OCI-LY3 (cell line): ENCODE measurements around the gene UNC45A.
"Not testable (repeated sequence)": the region's sequence is repeated elsewhere in the genome, so short reads cannot be mapped to it uniquely, and the experiment has no call there.

Source experiments
- H2AFZ ChIP-seq: fragments of 200-600, 300-600 bp; shearing (Covaris generic); 2 replicates; pipeline ENCODE4 v1.6.0; 2014; ENCODE audit warnings: antibody characterized with exemption, low read depth, low read length
- H3K27ac ChIP-seq: fragments of 200-600, 300-600 bp; sonication (generic); 2 replicates; pipeline ENCODE4 v1.5.1; 2014; ENCODE audit warnings: mild to moderate bottlenecking, low read length, moderate library complexity, mixed read lengths
- H3K27me3 ChIP-seq: fragments of 200-600, 300-600 bp; sonication (generic); 2 replicates; pipeline ENCODE4 v1.6.1; 2014; ENCODE audit warnings: low read depth, low read length, mixed read lengths
- H3K36me3 ChIP-seq: fragments of 200-600, 300-600 bp; sonication (generic); replicated peaks from 2 replicates; pipeline ENCODE3; 2014; ENCODE audit warnings: low read depth, low read length, mixed read lengths
- H3K4me1 ChIP-seq: fragments of 300-600, 200-600 bp; sonication (generic); 2 replicates; pipeline ENCODE4 v1.6.1; 2014; ENCODE audit warnings: low read length, mixed read lengths
- H3K4me2 ChIP-seq: fragments of 200-600, 300-600 bp; sonication (generic); 2 replicates; pipeline ENCODE4 v1.6.1; 2014; ENCODE audit warnings: low read length, mixed read lengths
- H3K4me3 ChIP-seq: fragments of 300-600, 200-600 bp; sonication (generic); 2 replicates; pipeline ENCODE4 v1.5.1; 2014; ENCODE audit warnings: antibody characterized with exemption, mild to moderate bottlenecking, low read length, moderate library complexity
- H3K79me2 ChIP-seq: fragments of 300-600, 200-600 bp; shearing (Covaris generic); 2 replicates; pipeline ENCODE4 v1.6.1; 2014; ENCODE audit warnings: mild to moderate bottlenecking, low read length, mixed read lengths
- H3K9ac ChIP-seq: fragments of 300-600, 200-600 bp; shearing (Covaris generic); 2 replicates; pipeline ENCODE4 v1.6.0; 2014; ENCODE audit warnings: mild to moderate bottlenecking, low read length, moderate library complexity
- H3K9me3 ChIP-seq: fragments of 200-600, 300-600 bp; shearing (Covaris generic); 2 replicates; pipeline ENCODE4 v1.6.1; 2014; ENCODE audit warnings: low read length, mixed read lengths; ENCODE audit not compliant: insufficient read depth
- H4K20me1 ChIP-seq: fragments of 200-600, 300-600 bp; sonication (generic); 2 replicates; pipeline ENCODE4 v1.6.1; 2016; ENCODE audit warnings: low read length, mixed read lengths; ENCODE audit not compliant: insufficient read depth
- EZH2phosphoT487 ChIP-seq: fragments of 200-600 bp; shearing (Covaris generic); IDR thresholded peaks from 2 replicates; pipeline ENCODE4 v1.6.1; 2018; ENCODE audit warnings: antibody characterized with exemption, mixed run types, low read depth
- TF ChIP-seq, protein P1 (sequence below): fragments of 200-600, 300-600 bp; sonication (generic); IDR thresholded peaks from 2 replicates; pipeline ENCODE4 v1.5.1; 2014; ENCODE audit warnings: antibody characterized with exemption, low read length, low read depth

UNC45A gene

DNA sequence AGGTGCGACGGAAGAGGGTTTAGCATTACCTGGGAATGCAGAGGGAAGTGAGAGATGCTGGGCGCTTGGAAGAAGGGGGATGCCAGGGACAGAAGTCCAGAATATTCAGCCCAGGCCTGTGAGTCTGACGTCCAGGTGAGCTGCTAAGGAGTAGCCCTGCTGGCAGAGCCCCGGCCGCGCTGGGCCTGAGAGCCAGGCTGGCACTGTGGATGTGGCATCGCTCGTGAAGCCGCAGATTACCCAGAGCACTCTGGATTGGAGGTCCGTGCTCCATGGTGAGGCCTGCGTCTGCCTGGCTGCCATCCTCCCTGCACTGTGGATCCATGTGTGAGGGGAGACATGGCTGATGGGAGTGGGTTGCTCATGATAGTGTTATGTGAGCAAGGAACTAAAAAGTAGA is 17.5 kb upstream of the UNC45A start:
- peaks cover 23% of the 10 kb centered on the region for H3K36me3 ChIP-seq
- H3K27me3 ChIP-seq, result no peaks in the 10 kb centered on the region
- H3K9ac ChIP-seq, result no peak overlapping the region
- no peak overlapping the region for H2AFZ ChIP-seq
- H3K4me2 ChIP-seq, result no peak overlapping the region
- H3K9me3 ChIP-seq, result no peaks in the 10 kb centered on the region
- no peaks in the 10 kb centered on the region for H4K20me1 ChIP-seq
- H3K79me2 ChIP-seq, result no peaks in the 10 kb centered on the region
- no peak overlapping the region for H3K27ac ChIP-seq
- H3K4me1 ChIP-seq, result peaks cover 4% of the 10 kb centered on the region
- no peak for TF ChIP-seq EZH2phosphoT487
- TF ChIP-seq, protein P1, sequence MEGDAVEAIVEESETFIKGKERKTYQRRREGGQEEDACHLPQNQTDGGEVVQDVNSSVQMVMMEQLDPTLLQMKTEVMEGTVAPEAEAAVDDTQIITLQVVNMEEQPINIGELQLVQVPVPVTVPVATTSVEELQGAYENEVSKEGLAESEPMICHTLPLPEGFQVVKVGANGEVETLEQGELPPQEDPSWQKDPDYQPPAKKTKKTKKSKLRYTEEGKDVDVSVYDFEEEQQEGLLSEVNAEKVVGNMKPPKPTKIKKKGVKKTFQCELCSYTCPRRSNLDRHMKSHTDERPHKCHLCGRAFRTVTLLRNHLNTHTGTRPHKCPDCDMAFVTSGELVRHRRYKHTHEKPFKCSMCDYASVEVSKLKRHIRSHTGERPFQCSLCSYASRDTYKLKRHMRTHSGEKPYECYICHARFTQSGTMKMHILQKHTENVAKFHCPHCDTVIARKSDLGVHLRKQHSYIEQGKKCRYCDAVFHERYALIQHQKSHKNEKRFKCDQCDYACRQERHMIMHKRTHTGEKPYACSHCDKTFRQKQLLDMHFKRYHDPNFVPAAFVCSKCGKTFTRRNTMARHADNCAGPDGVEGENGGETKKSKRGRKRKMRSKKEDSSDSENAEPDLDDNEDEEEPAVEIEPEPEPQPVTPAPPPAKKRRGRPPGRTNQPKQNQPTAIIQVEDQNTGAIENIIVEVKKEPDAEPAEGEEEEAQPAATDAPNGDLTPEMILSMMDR, result no peak
- H3K4me3 ChIP-seq, result no peak overlapping the region

DNA sequence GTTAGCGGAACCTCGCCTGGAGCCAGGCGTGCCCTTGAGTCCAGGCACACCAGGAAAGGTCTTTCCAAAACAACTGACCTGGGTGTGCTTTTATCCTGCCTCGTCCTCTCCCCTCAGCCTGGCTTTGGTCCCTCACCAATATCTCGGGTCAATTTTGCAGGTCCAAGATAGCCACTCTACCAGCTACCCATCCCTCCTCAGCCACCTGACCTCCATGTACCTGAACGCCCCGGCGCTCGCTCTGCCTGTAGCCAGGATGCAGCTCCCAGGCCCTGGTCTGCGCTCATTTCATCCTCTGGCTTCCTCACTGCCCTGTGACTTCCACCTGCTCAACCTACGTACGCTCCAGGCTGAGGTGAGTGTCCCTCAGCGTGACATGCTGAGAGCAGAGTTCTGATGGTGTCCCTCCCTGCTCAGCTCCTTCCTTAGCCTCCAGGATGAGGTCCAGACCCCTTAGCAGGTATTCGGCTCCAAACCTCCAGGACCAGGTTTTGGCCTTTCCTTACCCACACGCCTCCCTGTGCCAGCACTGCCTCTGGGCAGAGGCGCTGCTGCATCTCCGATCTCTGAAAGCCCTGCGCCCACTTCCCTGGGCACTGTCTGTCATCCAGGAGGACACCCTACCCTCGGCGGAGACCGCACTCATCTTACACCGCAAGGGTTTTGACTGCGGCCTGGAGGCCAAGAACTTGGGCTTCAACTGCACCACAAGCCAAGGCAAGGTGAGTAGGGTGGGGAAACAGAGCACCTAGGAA is 16.9 kb upstream of the UNC45A start:
- no peak overlapping the region for H3K4me2 ChIP-seq
- H3K36me3 ChIP-seq, result peaks cover 20% of the 10 kb centered on the region
- H2AFZ ChIP-seq, result no peak overlapping the region
- H4K20me1 ChIP-seq, result no peaks in the 10 kb centered on the region
- no peak overlapping the region for H3K27ac ChIP-seq
- TF ChIP-seq, protein P1, result no peak
- no peak for TF ChIP-seq EZH2phosphoT487
- H3K79me2 ChIP-seq, result no peaks in the 10 kb centered on the region
- H3K4me3 ChIP-seq, result no peak overlapping the region
- H3K9ac ChIP-seq, result no peak overlapping the region
- H3K27me3 ChIP-seq, result no peaks in the 10 kb centered on the region
- peaks cover 10% of the 10 kb centered on the region for H3K4me1 ChIP-seq
- H3K9me3 ChIP-seq, result no peaks in the 10 kb centered on the region

DNA sequence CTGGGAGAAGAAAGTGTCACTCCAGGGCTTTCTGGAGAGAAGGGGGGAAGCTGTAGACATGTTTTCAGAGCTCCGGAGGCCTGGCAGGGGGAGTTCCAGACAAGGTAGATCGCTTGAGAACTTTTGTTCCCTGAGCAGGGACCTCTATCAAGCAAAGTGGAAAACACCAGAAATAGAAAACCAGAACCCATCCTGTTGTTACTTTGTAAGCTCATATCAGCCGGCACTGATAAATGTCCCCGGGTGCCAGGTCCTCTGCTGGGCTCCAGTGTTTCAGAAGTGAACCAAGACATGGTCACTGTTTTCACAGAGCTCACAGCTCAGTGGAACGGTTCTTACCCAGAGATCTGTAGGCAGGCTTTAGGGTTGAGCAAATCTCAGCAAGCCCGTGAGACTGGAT is 16.2 kb upstream of the UNC45A start:
- Histone ChIP-seq H3K79me2 (no peaks in the 10 kb centered on the region), H3K4me3 (no peak overlapping the region), H2AFZ (no peak overlapping the region), H3K4me2 (no peak overlapping the region), H3K9ac (no peak overlapping the region), H3K4me1 (peaks cover 16% of the 10 kb centered on the region), H3K36me3 (peaks cover 15% of the 10 kb centered on the region), H3K9me3 (no peaks in the 10 kb centered on the region), H4K20me1 (no peaks in the 10 kb centered on the region), H3K27ac (no peak overlapping the region), H3K27me3 (no peaks in the 10 kb centered on the region)
- TF ChIP-seq, protein P1, result no peak
- no peak for TF ChIP-seq EZH2phosphoT487

DNA sequence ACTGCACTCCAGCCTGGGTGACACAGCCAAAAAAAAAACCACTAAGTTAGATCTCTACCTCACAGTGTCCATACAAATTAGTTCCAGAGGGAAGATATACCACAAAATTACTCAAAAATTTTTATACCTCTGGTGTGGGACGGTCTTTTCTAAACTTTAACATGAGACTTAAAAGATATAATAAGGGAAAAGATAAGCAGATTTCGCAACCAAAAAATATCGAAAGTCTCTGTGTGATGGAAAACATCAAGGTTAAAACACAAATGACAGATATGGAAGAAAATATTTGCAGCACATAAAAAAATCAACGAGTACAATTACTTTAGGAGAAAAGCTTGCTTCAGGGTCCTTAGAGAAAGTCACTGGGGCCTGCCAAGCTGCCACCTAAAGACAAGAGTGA is 13.2 kb upstream of the UNC45A start:
- H3K4me1 ChIP-seq, result peaks cover 30% of the 10 kb centered on the region
- H3K27ac ChIP-seq, result no peak overlapping the region
- H3K79me2 ChIP-seq, result no peaks in the 10 kb centered on the region
- H4K20me1 ChIP-seq, result no peaks in the 10 kb centered on the region
- H3K4me3 ChIP-seq, result no peak overlapping the region
- no peaks in the 10 kb centered on the region for H3K9me3 ChIP-seq
- H2AFZ ChIP-seq, result no peak overlapping the region
- H3K27me3 ChIP-seq, result no peaks in the 10 kb centered on the region
- TF ChIP-seq EZH2phosphoT487, result no peak
- TF ChIP-seq, protein P1, result no peak
- H3K36me3 ChIP-seq, result peaks cover 15% of the 10 kb centered on the region
- no peak overlapping the region for H3K9ac ChIP-seq
- H3K4me2 ChIP-seq, result no peak overlapping the region

DNA sequence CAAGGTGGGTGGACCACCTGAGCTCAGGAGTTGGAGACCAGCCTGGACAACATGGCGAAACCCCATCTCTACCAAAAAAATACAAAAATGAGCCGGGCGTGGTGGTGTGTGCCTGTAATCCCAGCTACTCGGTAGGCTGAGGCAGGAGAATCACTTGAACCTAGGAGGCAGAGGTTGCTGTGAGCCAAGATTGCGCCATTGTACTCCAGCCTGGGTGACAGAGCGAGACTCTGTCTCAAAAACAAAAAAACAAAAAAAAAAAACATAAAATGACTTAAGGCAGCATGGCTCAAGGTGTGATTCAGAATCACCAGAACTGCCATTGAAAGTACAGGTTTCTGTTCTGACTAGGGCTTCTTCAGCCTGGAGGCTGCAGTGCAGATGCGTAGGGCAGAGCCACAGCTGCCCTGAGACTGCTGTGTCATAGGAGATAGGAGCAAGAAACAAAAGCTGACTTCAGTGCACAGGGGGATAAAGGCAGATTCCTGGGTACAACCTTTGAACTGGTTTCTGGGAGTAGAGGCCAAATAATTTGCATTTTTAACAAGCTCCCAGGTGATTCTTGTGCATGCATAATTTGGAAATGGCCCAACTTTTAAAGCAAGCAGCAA is 12.3 kb upstream of the UNC45A start:
- H3K27ac ChIP-seq, H3K4me3 ChIP-seq, H3K27me3 ChIP-seq, H3K9me3 ChIP-seq, H3K9ac ChIP-seq, H4K20me1 ChIP-seq, H2AFZ ChIP-seq, H3K79me2 ChIP-seq: not testable (repeated sequence)
- Histone ChIP-seq H3K4me1 (peaks cover 30% of the 10 kb centered on the region), H3K4me2 (peak overlapping the region; percentile 31), H3K36me3 (peaks cover 15% of the 10 kb centered on the region)
